Dermis blood vessel endothelial cell (primary cell): ENCODE measurements around the gene HCN2. TPM values are rescaled to one million over a fixed set of nuclear protein-coding genes. Genes with fewer than 3 reads are reported as not detected.
"Not testable (repeated sequence)": the region's sequence is repeated elsewhere in the genome, so short reads cannot be mapped to it uniquely, and the experiment has no call there.

Source experiments
- DNase-seq: peaks from one replicate; pipeline ENCODE4 v3.0.0; 2010
- total RNA-seq: library from RNA; depleted of rRNA; stranded (reverse); fragments of >200 nt; gene quantifications from 2 replicates; pipeline ENCODE4 v1.2.3, GENCODE V29; 2014

The HCN2 gene
- total RNA-seq, 1 donor from 2014 or later: 0.34 TPM

DNA sequence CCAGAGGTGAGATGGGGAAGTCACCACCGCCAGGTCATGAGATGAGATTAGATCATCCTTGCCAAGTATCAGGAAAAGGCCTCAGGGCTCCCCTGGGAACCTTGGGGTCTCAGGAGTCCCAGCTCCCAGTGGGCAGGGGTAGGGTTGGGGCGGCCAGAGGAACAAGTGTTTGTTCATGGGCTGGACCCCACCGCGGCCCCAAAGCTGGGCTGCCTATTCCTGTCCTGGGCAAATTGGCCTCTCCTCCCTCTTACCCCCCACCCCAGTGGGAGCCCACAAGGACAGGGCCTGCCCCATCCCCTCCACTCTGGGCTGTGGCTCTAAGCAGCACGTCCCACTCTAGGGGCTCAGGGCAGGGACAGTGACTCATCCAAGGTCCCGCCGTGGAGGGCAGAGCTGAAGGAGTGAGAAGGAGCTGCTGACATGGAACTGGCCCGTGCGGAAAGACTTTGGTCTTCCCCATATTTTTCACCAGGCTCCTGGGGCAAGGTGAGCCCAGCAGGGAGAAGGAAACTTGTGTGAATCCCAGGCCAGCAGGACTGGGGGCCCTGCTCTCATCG lies 4.0 kb upstream of the HCN2 start:
- no peak for DNase-seq

DNA sequence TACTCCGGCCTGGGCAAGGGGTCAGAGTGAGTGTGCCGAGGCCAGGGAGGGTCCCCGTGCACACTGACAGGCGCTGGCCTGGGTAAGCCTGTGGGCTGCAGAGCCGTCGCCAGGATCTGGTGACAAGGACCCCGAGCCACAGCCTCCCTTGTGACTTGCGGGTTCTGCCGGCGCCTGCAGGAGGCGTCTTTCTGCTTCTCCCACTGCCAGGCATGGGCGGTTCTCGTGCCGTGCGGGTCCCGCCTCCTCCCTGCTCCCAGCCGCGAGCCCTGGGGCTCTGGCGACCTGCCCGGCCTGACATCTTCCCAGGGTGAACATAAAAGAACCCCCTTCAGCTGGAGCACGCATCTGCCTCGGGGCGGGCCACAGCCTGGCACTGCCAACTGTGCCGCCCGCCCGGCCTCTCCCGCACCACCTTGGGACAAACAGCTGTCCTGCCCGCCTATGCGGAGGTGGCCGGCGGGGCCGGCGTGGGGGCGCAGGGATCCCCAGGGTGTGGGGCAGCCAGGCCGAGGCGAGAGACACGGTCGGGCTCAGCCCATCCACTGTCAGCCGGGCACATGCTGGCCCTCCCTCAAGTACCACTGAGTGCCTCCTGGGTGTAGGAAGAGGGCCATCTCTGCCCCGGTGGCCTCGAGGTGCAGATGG lies 1.5 kb upstream of the HCN2 start:
- peak; percentile 75 for DNase-seq

DNA sequence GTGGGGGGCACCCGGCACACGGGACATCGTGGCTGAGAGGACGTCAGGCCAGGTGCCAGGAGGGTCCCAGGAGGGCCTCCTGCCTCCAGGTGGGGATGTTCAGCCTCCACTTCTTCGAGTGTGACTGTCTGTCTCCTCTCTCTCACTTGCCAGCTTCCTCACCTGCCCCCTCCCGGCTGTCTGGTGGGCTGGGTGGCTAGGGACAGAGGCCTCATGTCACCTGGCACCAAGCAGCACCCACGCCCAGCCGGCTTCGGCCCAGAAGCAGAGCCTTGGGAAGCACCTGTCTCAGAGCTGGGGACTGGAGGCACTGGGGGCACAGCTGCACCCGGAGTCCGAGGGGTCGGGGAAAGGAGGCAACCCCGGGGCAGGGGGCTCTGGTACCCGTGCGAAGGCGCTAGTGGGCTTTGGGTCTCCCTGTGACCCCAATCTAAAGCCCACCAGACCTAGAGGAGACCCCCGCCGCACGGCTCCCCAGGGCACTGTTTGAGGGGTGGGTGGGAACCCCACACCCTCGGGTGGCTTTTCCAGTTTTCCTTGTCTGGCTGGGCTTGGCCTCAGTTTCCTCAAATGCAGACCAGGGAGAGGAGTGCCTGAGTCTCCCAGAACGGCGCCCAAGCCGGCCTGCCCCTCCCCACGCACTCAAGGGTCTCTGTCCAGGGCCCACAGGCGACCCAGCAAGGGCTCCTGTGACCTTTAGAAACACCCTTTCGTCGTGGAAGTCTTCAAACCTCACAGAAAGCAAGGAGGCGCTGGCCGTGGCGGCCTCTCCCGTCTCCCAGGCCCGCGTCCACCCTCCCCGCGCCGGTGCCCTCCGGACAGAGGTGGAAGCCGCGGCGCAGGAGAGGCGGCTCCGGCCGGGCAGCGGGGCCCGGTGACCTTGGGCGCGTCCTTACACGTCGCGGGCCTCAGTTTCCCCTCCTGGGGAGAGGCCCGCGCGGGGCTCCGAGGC lies 664 bp upstream of the HCN2 start:
- no peak for DNase-seq

DNA sequence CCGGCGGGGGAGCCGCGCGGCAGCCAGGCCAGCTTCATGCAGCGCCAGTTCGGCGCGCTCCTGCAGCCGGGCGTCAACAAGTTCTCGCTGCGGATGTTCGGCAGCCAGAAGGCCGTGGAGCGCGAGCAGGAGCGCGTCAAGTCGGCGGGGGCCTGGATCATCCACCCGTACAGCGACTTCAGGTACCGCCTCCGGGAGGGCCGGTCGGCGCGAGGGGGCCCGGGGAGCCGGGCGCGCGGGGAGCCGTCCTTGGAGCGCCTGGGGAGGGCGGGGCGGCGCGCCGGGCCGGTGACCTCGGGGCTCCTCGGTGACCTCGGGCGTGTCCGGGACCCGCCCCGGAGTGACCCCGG lies 690 bp downstream of the HCN2 start:
- DNase-seq: peak; percentile 50

DNA sequence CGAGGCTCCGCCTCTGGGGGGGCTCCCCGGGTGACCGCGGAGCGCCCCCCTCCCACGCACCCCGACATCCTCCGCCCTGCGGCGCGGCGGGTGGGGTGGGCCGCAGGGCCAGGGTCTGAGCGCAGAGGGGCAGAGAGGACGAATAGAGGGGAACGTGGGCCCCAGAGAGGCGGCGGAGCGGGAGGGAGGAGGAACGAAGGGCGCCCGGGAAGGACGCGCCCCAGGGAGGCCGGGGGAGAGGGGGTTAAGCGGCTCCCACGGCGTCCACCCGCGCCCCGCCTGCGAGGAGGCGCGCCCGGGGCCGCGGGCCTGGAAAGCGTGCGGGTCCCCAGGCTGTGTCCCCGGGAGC lies 1.0 kb downstream of the HCN2 start:
- no peak for DNase-seq

DNA sequence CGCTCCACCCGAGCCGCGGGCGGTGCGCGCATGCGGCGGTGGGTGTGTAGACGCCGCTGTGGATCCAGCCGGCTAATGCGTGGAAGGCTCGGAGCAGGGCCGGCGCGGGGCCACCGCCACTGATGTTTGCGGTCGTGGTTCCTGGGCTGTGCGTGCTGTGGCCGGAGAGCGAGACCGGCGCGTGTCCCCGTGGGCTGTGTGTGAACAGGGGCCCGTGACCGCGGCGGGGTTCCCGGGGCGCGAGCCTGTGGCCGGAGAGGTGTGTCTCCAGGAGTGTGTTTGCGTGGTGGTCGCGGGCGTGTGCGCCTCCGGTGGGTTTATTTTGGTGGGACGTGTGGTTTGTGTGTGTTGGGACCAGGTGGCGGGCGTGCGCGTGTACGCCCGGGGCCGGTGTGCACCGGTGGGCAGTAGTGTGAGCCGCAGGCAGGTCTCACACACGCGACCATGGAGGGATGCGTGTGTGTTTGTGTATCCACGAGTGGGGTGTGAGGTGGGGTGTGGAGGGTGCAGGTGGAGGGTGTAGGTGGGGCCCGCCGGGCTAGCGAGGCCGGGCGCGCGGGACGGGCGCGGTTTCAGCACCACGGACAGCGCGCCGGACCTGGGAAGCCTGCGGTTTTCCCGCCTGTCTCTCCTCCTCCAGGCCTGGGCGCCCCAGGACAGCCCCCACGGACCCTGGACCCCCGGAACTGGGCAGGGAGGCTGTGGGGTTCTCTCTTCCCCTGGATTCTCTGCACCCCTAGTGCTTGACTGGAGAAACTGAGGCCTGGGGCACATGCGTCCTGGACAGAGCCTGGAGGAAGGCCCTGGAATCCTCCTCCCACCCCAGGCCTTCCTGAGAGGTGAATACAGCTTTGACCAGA lies 1.6 kb downstream of the HCN2 start:
- peak; percentile 49 for DNase-seq

DNA sequence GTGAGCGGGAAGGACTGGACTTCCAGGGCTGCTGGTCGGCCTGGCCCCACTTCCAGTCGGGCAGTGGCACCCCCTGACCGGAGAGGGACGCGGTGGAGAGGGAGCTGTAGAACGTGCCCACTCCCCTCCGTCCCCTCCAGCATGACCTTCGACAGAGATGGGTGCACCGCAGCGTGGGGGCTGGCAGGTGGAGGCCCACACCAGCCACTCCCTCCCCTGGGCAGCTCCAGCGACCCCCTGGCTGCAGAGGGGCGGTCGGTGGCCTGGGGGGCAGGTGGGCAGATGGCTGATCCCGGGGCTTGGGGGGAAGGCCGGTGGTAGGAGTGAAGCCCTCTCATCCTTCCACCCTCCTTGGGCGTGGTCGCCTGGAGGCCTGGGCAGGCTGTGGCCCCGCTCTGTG lies 2.4 kb downstream of the HCN2 start:
- no peak for DNase-seq

DNA sequence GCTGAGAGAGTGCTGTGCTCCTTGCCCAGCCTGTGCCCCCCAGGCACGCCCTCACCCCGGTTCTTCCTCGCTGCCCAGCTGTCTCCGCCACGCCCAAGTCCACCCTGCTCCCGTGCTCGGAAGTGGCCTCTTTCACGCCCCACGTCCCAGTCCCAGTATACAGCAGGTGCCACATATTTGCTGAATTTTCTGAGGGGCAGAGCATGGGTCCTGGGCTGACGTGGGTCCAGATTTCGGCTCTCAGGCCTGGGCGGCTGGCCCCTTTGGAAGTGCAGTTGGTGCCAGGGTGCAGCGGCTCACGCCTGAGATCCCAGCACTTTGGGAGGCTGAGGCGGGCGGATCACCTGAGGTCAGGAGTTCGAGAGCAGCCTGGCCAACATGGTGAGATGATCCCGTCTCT lies 3.4 kb downstream of the HCN2 start:
- no peak for DNase-seq

DNA sequence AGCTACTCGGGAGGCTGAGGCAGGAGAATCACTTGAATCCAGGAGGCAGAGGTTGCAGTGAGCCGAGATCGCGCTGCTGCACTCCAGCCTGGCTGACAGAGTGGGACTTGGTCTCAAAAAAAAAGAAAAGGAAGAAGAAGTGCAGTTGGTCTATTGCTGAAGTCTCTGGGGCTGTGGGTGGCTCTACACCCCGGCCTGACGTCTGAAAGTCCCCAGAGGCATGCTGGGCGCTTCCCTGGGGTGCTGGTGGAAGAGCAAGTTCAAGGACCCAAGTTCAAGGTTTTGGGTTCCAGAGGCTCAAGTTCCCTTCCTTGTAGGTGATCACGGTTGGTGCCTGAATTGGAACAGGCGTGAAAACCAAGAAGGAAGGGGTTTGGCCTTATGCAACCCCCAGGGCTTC lies 3.8 kb downstream of the HCN2 start:
- no peak for DNase-seq

DNA sequence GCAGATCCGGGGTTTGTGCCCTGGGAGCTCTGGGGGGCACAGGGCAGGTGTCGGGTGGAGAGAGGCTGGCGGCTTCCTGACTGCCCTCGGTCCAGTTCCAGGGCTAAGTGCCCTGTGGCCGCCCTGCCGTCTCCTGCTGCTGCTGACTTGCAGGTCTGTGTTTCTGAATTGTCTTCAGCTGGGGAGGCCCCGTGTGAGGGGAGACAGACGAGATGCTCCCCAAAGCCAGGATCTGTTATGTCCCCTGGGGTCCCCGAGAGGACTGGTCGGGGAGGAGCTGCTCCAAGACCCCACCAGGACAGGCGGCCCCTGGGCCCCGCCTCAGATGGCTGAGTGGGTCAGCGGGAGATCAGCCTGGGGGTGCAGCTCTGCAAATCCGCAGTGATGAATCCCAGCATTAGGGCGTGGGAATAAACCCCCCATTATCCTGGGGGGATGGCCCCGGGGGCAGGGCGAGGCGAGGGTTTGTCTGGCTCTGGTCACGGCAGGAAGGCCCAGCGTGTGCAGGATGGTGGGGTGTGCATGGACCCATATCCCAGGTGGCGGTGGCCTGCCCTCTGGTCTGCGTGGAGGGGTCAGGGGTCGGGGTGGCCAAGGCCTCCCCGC lies 4.7 kb downstream of the HCN2 start:
- no peak for DNase-seq

DNA sequence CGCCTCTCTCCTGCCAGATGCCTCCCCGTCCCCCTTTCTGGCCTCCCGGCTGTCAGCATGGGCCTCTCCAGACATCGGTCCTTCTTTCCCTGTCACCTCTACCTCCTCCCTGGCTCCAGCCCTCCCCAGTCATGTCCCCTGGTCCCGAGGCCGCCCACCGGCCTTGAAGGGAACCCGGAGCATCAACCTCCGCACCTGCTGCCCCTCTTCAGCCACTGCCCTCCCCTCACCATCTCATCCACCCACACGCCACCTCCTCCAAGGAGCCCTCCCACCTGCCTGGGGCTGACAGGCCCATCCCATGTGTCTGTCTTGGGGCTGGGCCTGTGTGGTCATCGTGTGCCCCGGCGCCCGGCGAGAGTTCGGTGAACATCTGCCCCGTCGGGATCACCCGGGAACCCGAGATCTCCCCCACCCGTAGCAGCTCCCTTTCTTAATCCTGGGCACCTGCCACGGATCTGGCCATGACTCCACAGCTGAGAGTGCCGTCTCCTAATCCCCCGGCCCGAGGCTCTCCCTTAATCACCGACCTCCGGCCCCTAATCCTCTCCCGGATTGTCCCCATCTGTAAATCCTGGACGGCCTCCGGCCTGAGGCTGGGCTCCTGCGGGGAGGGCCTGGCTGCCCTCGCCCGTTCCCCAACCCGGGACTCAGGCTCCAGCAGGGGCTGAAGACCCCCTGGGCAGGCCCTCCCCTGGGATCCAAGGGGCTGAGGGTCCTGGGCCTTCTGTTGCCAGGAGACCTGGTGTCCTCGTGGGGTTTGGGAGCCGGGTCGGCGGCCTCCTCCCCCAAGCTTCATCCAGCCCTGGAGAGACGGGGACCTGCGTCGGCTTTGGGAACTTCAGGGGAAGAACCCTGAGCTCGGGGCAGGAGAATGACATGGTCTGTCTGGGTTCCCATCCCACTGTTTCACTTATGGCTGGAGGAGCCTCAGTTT lies 5.9 kb downstream of the HCN2 start:
- no peak for DNase-seq

DNA sequence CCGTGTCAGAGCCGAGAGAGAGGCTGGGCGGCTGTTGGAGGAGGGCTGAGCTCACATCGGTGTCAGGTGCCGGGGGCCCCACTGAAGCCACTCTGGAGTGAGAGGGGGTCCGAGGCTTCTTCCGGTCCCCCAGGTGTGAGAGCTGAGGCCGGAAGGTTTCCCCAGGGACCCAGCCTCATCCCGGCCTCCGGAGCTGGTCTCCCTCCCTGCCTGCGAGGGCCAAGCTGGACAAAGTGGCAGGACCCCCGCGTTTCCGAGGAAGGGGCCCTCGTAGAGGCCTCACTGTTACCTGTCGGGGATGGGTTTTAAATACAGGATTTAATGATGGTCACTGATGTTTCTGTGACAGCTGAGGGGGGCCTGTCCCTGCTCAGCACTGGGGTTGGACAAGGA lies 6.6 kb downstream of the HCN2 start:
- DNase-seq: no peak

DNA sequence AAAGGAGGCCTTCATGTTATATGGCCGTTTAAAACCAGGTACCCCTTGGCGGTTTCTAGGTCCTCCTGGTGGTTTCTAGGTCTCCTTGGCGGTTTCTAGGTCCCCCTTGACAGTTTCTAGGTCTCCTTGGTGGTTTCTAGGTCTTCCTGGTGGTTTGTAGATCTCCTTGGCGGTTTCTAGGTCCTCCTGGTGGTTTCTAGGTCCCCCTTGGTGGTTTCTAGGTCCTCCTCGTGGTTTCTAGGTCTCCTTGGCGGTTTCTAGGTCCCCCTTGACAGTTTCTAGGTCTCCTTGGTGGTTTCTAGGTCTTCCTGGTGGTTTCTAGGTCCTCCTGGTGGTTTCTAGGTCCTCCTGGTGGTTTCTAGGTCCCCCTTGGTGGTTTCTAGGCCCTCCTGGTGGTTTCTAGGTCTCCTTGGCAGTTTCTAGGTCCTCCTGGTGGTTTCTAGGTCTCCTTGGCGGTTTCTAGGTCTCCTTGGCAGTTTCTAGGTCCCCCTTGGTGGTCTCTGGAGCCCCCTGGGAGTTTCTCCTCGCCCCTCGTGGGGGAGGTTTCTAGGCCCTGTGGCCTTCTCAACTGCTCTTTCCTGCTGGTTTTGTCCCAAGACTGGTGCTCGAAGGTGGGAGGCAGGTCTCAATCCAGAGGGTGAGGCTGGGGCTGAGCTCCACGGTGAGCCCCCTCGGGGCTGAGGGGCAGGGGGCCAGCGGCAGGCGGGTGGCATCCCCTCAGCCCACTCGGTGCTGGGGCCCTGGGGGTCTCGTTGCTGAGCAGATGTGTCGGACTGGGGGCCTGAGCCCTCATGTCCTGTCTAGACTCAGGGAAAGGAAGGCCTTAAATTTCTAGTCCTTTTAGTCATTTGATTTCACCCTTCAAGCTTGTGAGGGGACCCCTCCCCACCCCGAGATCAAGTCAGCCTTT lies 8.0 kb downstream of the HCN2 start:
- no peak for DNase-seq

DNA sequence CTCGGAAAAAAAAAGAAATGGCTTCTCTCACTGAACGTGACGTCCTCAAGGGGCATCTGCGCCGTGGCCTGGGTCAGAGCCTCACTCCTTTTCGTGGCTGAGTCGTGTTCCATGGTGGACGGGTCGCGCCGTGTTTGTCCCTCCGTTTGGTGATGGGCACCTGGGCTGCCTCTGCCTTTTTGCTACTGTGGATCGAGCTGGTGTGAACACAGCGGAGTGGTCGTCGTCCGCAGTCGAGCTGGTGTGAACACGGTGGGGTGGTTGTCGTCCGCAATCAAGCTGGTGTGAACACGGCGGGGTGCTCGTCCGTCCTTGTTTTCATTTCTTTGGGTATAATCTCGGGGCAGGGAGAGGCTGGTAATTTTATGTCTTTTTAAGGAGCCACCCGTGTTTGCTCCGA lies 11.6 kb downstream of the HCN2 start:
- DNase-seq: no peak

DNA sequence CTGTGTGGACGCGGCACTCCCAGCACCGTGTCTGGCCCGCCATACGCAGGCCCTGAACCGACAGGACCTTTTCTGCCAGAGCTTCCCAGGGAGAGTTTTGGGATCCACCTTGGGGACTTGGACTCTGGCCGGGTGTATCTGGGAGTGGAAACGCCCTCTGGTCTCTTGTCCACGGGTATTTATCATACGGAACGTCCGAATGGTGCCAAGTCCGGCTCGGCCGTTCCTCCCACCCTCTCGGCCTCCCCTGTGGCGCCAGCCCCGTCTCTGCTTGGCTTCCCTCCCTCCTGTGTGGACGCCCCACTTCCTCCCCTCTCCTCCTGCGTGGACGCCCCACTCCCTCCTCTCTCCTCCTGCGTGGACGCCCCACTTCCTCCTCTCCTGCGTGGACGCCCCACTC lies 12.1 kb downstream of the HCN2 start:
- DNase-seq: no peak

DNA sequence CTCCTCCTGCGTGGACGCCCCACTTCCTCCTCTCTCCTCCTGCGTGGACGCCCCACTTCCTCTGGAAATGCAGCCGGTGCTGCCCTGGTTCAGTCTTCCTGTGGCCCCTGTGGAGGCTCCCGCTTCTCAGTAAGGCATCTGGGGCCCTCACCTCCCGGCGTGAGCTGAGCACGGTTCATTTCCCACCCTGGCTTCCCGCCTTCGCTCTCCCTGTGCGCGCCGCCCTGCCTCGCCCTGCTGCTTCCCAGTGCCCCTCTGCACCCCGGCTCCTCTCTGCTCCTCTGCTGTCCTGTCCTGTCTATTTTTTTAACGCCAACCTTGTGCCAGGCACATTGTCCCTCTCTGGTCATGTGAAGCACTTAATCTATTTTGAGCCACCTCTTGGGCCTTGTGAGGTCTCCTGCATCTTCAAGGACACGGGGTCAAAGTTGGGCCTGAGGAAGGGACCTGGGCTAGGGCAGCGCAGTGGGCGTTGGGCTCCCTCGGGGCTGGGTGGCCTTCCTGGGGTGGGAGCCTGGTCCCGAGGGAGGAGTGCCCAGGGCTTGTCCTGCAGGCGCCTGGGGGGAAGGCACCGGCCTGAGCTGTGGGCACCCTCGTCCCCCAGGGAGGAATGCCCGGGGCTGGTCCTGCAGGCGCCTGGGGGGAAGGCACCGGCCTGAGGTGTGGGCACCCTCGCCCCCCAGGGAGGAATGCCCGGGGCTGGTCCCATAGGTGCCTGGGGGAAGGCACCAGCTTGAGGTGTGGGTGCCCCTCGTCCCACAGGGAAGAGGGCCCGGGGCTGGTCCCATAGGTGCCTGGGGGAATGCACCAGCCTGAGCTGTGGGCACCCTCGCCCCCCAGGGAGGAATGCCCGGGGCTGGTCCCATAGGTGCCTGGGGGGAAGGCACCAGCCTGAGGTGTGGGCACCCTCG lies 13.0 kb downstream of the HCN2 start:
- DNase-seq: no peak

DNA sequence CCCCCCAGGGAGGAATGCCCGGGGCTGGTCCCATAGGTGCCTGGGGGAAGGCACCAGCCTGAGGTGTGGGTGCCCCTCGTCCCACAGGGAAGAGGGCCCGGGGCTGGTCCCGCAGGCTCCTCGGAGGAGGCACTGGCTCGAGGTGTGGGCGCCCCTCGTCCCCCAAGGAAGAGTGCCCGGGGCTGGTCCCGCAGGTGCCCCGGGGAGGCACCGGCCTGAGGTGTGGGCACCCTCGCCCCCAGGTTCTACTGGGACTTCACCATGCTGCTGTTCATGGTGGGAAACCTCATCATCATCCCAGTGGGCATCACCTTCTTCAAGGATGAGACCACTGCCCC lies 13.6 kb downstream of the HCN2 start:
- DNase-seq: not testable (repeated sequence)

DNA sequence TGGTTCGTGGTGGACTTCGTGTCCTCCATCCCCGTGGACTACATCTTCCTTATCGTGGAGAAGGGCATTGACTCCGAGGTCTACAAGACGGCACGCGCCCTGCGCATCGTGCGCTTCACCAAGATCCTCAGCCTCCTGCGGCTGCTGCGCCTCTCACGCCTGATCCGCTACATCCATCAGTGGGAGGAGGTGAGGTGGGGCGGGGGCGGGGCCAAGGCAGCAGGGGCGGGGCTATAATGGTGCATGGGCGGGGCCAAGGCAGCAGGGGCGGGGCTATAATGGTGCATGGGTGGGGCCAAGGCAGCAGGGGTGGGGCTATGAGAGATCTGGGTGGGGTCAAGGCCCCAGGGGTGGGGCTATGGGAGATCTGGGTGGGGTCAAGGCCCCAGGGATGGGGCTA lies 14.1 kb downstream of the HCN2 start:
- DNase-seq: not testable (repeated sequence)

DNA sequence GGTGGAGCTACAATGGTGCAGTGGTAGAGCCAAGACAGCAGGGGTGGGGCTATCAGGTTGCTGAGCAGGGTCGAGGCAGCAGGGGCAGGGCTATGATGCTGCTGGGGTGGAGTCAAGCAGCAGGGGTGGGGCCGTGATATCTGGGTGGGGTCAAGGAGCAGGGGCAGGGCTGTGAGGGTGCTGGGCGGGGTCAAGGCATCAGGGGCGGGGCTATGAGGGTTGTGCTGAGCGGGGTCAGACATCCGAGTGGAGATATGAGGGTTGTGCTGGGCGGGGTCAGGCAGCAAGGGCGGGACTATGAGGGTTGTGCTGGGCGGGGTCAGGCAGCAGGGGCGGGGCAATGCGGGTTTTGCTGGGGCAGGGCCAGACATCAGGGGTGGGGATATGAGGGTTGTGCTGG lies 14.7 kb downstream of the HCN2 start:
- DNase-seq: no peak
